KMS-11 (cell line): ENCODE data around the gene PRLHR.

Source experiments
- H2AFZ ChIP-seq: fragments of 200-600 bp; sonication (generic); 2 replicates; pipeline ENCODE4 v1.6.1; 2016; ENCODE audit warnings: antibody characterized with exemption, mixed run types, low read depth
- H3K27ac ChIP-seq: fragments of 200-600 bp; sonication (generic); 2 replicates; pipeline ENCODE4 v1.6.1; 2016; ENCODE audit warnings: mild to moderate bottlenecking, mixed run types
- H3K27me3 ChIP-seq: fragments of 200-600 bp; sonication (generic); 2 replicates; pipeline ENCODE4 v1.6.1; 2017; ENCODE audit warnings: mild to moderate bottlenecking, low read depth, mixed run types, moderate library complexity; ENCODE audit not compliant: insufficient read depth
- H3K36me3 ChIP-seq: fragments of 200-600 bp; sonication (generic); 2 replicates; pipeline ENCODE4 v1.6.1; 2017; ENCODE audit warnings: mild to moderate bottlenecking, mixed run types; ENCODE audit not compliant: insufficient read depth
- H3K4me1 ChIP-seq: fragments of 200-600 bp; sonication (generic); 2 replicates; pipeline ENCODE4 v1.6.1; 2016; ENCODE audit warnings: mild to moderate bottlenecking, low read depth, mixed run types; ENCODE audit not compliant: poor library complexity, severe bottlenecking
- H3K4me2 ChIP-seq: fragments of 200-600 bp; sonication (generic); 2 replicates; pipeline ENCODE4 v1.7.0; 2016; ENCODE audit warnings: mild to moderate bottlenecking, mixed run types
- H3K4me3 ChIP-seq: fragments of 200-600 bp; sonication (generic); IDR thresholded peaks from 2 replicates; pipeline ENCODE4 v1.6.1; 2017; ENCODE audit warnings: low read depth, low read length, mixed read lengths; ENCODE audit not compliant: insufficient read depth
- H3K79me2 ChIP-seq: fragments of 200-600 bp; sonication (generic); 2 replicates; pipeline ENCODE4 v1.6.1; 2016; ENCODE audit warnings: low read depth, mixed run types; ENCODE audit not compliant: insufficient read depth
- H3K9ac ChIP-seq: fragments of 200-600 bp; sonication (generic); 2 replicates; pipeline ENCODE4 v1.6.1; 2016; ENCODE audit warnings: mild to moderate bottlenecking, mixed run types
- H4K20me1 ChIP-seq: fragments of 200-600 bp; sonication (generic); 2 replicates; pipeline ENCODE4 v1.6.1; 2016; ENCODE audit warnings: mild to moderate bottlenecking, mixed run types; ENCODE audit not compliant: insufficient read depth
- CTCF ChIP-seq: fragments of 200-600 bp; sonication (generic); conservative IDR thresholded peaks from 2 replicates; pipeline ENCODE4 v1.6.1; 2017; ENCODE audit warnings: low read depth, mild to moderate bottlenecking, antibody characterized with exemption, low read length, moderate library complexity, mixed read lengths

Gene PRLHR

GRCh38 chr10:118633786-118634185 is 38.3 kb upstream of the PRLHR start:
- Histone ChIP-seq H3K27ac (no peak overlapping the region), H3K36me3 (no peaks in the 10 kb centered on the region), H3K4me3 (no peak overlapping the region), H4K20me1 (no peaks in the 10 kb centered on the region), H2AFZ (no peak overlapping the region), H3K27me3 (no peaks in the 10 kb centered on the region), H3K4me1 (no peaks in the 10 kb centered on the region), H3K9ac (no peak overlapping the region), H3K4me2 (no peak overlapping the region), H3K79me2 (no peaks in the 10 kb centered on the region)
- no peak for TF ChIP-seq CTCF

GRCh38 chr10:118629211-118629610 is 33.8 kb upstream of the PRLHR start:
- TF ChIP-seq CTCF, result no peak

GRCh38 chr10:118628397-118628796 is 32.9 kb upstream of the PRLHR start:
- Histone ChIP-seq H4K20me1 (no peaks in the 10 kb centered on the region), H3K4me2 (no peak overlapping the region), H3K4me3 (no peak overlapping the region), H3K9ac (no peak overlapping the region), H3K79me2 (no peaks in the 10 kb centered on the region), H3K27ac (no peak overlapping the region), H3K27me3 (no peaks in the 10 kb centered on the region), H3K36me3 (no peaks in the 10 kb centered on the region), H3K4me1 (no peaks in the 10 kb centered on the region), H2AFZ (no peak overlapping the region)
- TF ChIP-seq CTCF, result no peak

More at GRCh38 chr10:118629211-118629610, 33.8 kb upstream of the PRLHR start:
- H3K79me2 ChIP-seq, result no peaks in the 10 kb centered on the region
- no peak overlapping the region for H2AFZ ChIP-seq
- H3K4me2 ChIP-seq, result no peak overlapping the region
- H3K27ac ChIP-seq, result no peak overlapping the region
- H3K9ac ChIP-seq, result no peak overlapping the region
- H4K20me1 ChIP-seq, result no peaks in the 10 kb centered on the region
- no peak overlapping the region for H3K4me3 ChIP-seq
- H3K36me3 ChIP-seq, result no peaks in the 10 kb centered on the region
- H3K4me1 ChIP-seq, result no peaks in the 10 kb centered on the region
- no peaks in the 10 kb centered on the region for H3K27me3 ChIP-seq

- Histone ChIP-seq H3K9ac (no peak overlapping the region), H3K27me3 (no peaks in the 10 kb centered on the region), H3K36me3 (no peaks in the 10 kb centered on the region), H3K4me3 (no peak overlapping the region), H3K27ac (no peak overlapping the region), H4K20me1 (no peaks in the 10 kb centered on the region), H3K79me2 (no peaks in the 10 kb centered on the region), H3K4me1 (no peaks in the 10 kb centered on the region), H3K4me2 (no peak overlapping the region), H2AFZ (no peak overlapping the region)
- TF ChIP-seq CTCF, result peak; percentile 36; the same call in 1 of the 2 replicates
Observed at GRCh38 chr10:118626953-118627352, 31.5 kb upstream of the PRLHR start.
